Bronchial epithelial cell (primary cell): ENCODE measurements around the gene TNRC18. TPM values are rescaled to one million over a fixed set of nuclear protein-coding genes. Genes with fewer than 3 reads are reported as not detected.
"Not testable (repeated sequence)": the region's sequence is repeated elsewhere in the genome, so short reads cannot be mapped to it uniquely, and the experiment has no call there.

ENCODE experiments used
- DNase-seq: peaks from one replicate; pipeline ENCODE4 v3.0.0-alpha.2; 2010; ENCODE audit warnings: low read depth
- FAIRE-seq: peaks from 2 replicates; lab custom pipeline; 2011; peaks lifted over from hg19 to GRCh38; lab: Jason Lieb, UNC
- H3K27me3 ChIP-seq: 2 replicates; pipeline ENCODE4 v1.5.1; 2011; ENCODE audit warnings: low read length; ENCODE audit not compliant: control insufficient read depth, insufficient read depth
- H3K36me3 ChIP-seq: 2 replicates; pipeline ENCODE4 v1.5.1; 2011; ENCODE audit warnings: low read length; ENCODE audit not compliant: control insufficient read depth, insufficient read depth
- H3K4me3 ChIP-seq: 2 replicates; pipeline ENCODE4 v1.5.1; 2011; ENCODE audit warnings: mild to moderate bottlenecking, low read depth, low read length, control low read depth
- CTCF ChIP-seq: IDR thresholded peaks from 2 replicates; pipeline ENCODE4 v1.5.1; 2011; ENCODE audit warnings: mild to moderate bottlenecking, moderate library complexity, low read length, control low read depth, inconsistent platforms; ENCODE audit not compliant: insufficient read depth, severe bottlenecking
- total RNA-seq: library from RNA; depleted of rRNA; stranded (reverse); fragments of >200 nt; gene quantifications from 2 replicates; pipeline ENCODE4 v1.2.1, GENCODE V29; 2014

Gene TNRC18
- total RNA-seq, 1 donor from 2014 or later: 29.0 TPM

GRCh38 chr7:5314864-5315263 is 108.8 kb downstream of the TNRC18 start:
- peaks cover 17% of the 10 kb centered on the region for H3K36me3 ChIP-seq
- FAIRE-seq: no peak
- H3K27me3 ChIP-seq: no peaks in the 10 kb centered on the region
- TF ChIP-seq CTCF: no peak
- no peak overlapping the region for H3K4me3 ChIP-seq
- no peak for DNase-seq

- not testable (repeated sequence) for H3K4me3 ChIP-seq, H3K27me3 ChIP-seq, DNase-seq, FAIRE-seq
- H3K36me3 ChIP-seq: peaks cover 16% of the 10 kb centered on the region
Observed at GRCh38 chr7:5313076-5313885, 110.4 kb downstream of the TNRC18 start.

GRCh38 chr7:5312276-5313070 is 111.2 kb downstream of the TNRC18 start:
- H3K27me3 ChIP-seq, DNase-seq, H3K4me3 ChIP-seq, FAIRE-seq: not testable (repeated sequence)
- peaks cover 22% of the 10 kb centered on the region for H3K36me3 ChIP-seq

GRCh38 chr7:5310822-5311405 is 112.7 kb downstream of the TNRC18 start:
- TF ChIP-seq CTCF: no peak
- no peaks in the 10 kb centered on the region for H3K27me3 ChIP-seq
- DNase-seq (no peak), FAIRE-seq (peak; percentile 89)
- no peak overlapping the region for H3K4me3 ChIP-seq
- peaks cover 22% of the 10 kb centered on the region for H3K36me3 ChIP-seq

- H3K4me3 ChIP-seq: no peak overlapping the region
- no peaks in the 10 kb centered on the region for H3K27me3 ChIP-seq
- no peak for TF ChIP-seq CTCF
- DNase-seq (no peak), FAIRE-seq (no peak)
- peaks cover 17% of the 10 kb centered on the region for H3K36me3 ChIP-seq
Observed at GRCh38 chr7:5309146-5309545, 114.5 kb downstream of the TNRC18 start.

- H3K27me3 ChIP-seq, FAIRE-seq, DNase-seq, H3K4me3 ChIP-seq: not testable (repeated sequence)
- H3K36me3 ChIP-seq: peaks cover 17% of the 10 kb centered on the region
Observed at GRCh38 chr7:5307221-5308142, 116.2 kb downstream of the TNRC18 start.

GRCh38 chr7:5305050-5305449 is 118.6 kb downstream of the TNRC18 start:
- not testable (repeated sequence) for H3K4me3 ChIP-seq, FAIRE-seq, H3K27me3 ChIP-seq, DNase-seq
- H3K36me3 ChIP-seq: peaks cover 11% of the 10 kb centered on the region
